OCI-LY7 (cell line): ENCODE measurements around the gene AFTPH.

Experiments
- EZH2phosphoT487 ChIP-seq: fragments of 200-600 bp; sonication (generic); IDR thresholded peaks from 2 replicates; pipeline ENCODE4 v1.6.1; 2018; ENCODE audit warnings: low read depth, borderline replicate concordance, mild to moderate bottlenecking, mixed run types, antibody characterized with exemption, low read length, moderate library complexity, mixed read lengths
- TF ChIP-seq, protein P1 (sequence below): fragments of 200-600 bp; sonication (generic); conservative IDR thresholded peaks from 2 replicates; pipeline ENCODE4 v1.5.1; 2014; ENCODE audit warnings: mild to moderate bottlenecking, antibody characterized with exemption, low read length, moderate library complexity, mixed read lengths

DNA sequence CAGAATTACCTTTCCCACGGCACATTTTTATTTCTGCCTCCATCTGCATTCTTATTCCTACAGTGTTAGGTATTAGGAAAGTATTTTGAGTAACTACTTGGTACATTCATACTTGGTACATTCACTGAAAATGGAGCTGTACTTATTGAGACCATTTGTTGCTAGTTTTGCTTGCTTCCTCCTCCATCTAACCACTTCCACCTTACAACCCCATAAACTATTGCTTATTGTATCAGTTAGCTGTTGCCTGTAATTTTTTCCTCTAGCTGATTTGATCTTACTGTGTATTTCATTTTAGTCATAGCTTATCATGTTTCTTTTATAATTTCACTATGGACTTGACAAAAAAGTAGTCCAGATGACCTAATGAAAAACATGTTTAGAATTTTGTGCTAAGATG, 50.7 kb downstream of the AFTPH start:
- TF ChIP-seq, protein P1, sequence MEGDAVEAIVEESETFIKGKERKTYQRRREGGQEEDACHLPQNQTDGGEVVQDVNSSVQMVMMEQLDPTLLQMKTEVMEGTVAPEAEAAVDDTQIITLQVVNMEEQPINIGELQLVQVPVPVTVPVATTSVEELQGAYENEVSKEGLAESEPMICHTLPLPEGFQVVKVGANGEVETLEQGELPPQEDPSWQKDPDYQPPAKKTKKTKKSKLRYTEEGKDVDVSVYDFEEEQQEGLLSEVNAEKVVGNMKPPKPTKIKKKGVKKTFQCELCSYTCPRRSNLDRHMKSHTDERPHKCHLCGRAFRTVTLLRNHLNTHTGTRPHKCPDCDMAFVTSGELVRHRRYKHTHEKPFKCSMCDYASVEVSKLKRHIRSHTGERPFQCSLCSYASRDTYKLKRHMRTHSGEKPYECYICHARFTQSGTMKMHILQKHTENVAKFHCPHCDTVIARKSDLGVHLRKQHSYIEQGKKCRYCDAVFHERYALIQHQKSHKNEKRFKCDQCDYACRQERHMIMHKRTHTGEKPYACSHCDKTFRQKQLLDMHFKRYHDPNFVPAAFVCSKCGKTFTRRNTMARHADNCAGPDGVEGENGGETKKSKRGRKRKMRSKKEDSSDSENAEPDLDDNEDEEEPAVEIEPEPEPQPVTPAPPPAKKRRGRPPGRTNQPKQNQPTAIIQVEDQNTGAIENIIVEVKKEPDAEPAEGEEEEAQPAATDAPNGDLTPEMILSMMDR: no peak
- TF ChIP-seq EZH2phosphoT487: no peak
